Prostate gland (tissue), 2 donors: ENCODE results near the gene FBXW10. TPM values are rescaled to one million over a fixed set of nuclear protein-coding genes. Genes with fewer than 3 reads are reported as not detected.
"Not testable (repeated sequence)": the region's sequence is repeated elsewhere in the genome, so short reads cannot be mapped to it uniquely, and the experiment has no call there.

ENCODE experiments used
- DNase-seq: peaks from one replicate; pipeline ENCODE4 v3.0.0-alpha.2; 2019; ENCODE audit warnings: low spot score
- H3K27ac ChIP-seq, 2 donors: fragments of 200-600 bp; sonication (generic); 2 replicates each; pipeline ENCODE4 v1.5.1; 2017 to 2019
- H3K27me3 ChIP-seq: fragments of 200-600 bp; sonication (generic); replicated peaks from 2 replicates; pipeline ENCODE4 v1.5.1; 2019; ENCODE audit not compliant: insufficient read depth
- H3K36me3 ChIP-seq, 2 donors: fragments of 200-600 bp; sonication (generic); 1 replicate in 1 of 2; 2 replicates in 1 of 2; pipeline versions ENCODE4 v1.5.1 to v1.8.1; 2017 to 2019
- H3K4me1 ChIP-seq: fragments of 200-600 bp; sonication (generic); replicated peaks from 2 replicates; pipeline ENCODE4 v1.5.1; 2019
- H3K4me3 ChIP-seq, 2 donors: fragments of 200-600 bp; sonication (generic); 2 replicates each; pipeline ENCODE4 v1.5.1; 2017 to 2019
- H3K9me3 ChIP-seq: fragments of 200-600 bp; sonication (generic); 2 replicates; pipeline ENCODE4 v1.5.1; 2017
- WGBS: methylation state at CpG from one replicate; pipeline ENCODE4 v1.1.5; 2018; 5-methylcytosine and 5-hydroxymethylcytosine counted together
- intact Hi-C: fragments of 100-400 bp; cut with DNase I; formaldehyde crosslinking; loops from one replicate; pipeline ENCODE4 v1.14.2; 2022
- small RNA-seq, 2 donors: library from RNA; depleted of rRNA; stranded (forward); fragments of <200 nt; gene quantifications; one replicate each; pipeline ENCODE3, GENCODE V24; 2016
- total RNA-seq, 2 donors: library from RNA; depleted of rRNA; stranded (reverse); fragments of >200 nt; gene quantifications; one replicate each; pipeline ENCODE4 v1.1.0, GENCODE V29; 2016
- TF ChIP-seq, protein P1 (sequence below), 4 experiments: fragments of 200-600 bp in 2 of 4; fragments of 450-650 bp in 2 of 4; sonication (generic) in 2 of 4; IDR thresholded peaks; 1 replicate in 3 of 4; 2 replicates in 1 of 4; pipeline ENCODE4 v1.5.1; 2016 to 2019; ENCODE audit warnings: antibody characterized with exemption in 4 of 4, mild to moderate bottlenecking in 2 of 4, moderate library complexity in 2 of 4

Gene FBXW10
- total RNA-seq, 2 donors from 2014 or later, result 1.8 TPM; not detected in 1

- H3K27me3 ChIP-seq, H3K4me1 ChIP-seq, DNase-seq, H3K9me3 ChIP-seq, H3K27ac ChIP-seq, H3K36me3 ChIP-seq, H3K4me3 ChIP-seq, intact Hi-C loops: not testable (repeated sequence)
- WGBS, result 68% methylated on average over 7 of the region's 7 CpGs
Observed at GRCh38 chr17:18803458-18804245, 59.8 kb downstream of the FBXW10 start.

DNA sequence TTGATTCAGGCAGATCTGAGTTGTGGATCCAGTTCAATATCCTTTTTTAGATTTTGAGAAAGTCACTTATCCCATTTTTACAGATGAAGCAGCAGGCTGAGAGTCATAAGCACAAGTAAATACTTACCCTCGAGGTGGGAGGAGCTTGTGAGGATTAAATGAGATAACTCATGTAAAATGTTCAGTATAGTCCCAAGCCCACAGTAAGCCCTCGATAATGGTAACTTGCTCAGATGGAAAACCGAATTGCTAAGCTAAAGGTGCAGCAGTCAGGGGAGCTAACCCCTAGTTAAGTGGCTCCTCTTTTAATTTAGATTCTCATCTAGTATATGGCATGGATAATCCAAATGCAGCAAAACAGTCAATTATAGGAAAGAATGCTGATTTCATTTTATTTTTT lies 72.1 kb downstream of the FBXW10 start:
- intact Hi-C loops, H3K4me1 ChIP-seq: not testable (repeated sequence)
- WGBS, result 58% methylated on average over 3 of the region's 3 CpGs

GRCh38 chr17:18816489-18817371 lies 72.9 kb downstream of the FBXW10 start:
- 50% methylated on average over 9 of the region's 9 CpGs for WGBS
- H3K4me1 ChIP-seq, H3K9me3 ChIP-seq, H3K27ac ChIP-seq, H3K4me3 ChIP-seq, intact Hi-C loops, H3K27me3 ChIP-seq, H3K36me3 ChIP-seq: not testable (repeated sequence)
- peak; percentile 36 for DNase-seq
- TF ChIP-seq, protein P1, sequence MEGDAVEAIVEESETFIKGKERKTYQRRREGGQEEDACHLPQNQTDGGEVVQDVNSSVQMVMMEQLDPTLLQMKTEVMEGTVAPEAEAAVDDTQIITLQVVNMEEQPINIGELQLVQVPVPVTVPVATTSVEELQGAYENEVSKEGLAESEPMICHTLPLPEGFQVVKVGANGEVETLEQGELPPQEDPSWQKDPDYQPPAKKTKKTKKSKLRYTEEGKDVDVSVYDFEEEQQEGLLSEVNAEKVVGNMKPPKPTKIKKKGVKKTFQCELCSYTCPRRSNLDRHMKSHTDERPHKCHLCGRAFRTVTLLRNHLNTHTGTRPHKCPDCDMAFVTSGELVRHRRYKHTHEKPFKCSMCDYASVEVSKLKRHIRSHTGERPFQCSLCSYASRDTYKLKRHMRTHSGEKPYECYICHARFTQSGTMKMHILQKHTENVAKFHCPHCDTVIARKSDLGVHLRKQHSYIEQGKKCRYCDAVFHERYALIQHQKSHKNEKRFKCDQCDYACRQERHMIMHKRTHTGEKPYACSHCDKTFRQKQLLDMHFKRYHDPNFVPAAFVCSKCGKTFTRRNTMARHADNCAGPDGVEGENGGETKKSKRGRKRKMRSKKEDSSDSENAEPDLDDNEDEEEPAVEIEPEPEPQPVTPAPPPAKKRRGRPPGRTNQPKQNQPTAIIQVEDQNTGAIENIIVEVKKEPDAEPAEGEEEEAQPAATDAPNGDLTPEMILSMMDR (IDR thresholded peaks at IDR 0.05), result peak in 3 of 4 experiments; percentile 39 to 42 (median 41)

More for the DNA sequence above, 72.1 kb downstream of the FBXW10 start:
- H3K36me3 ChIP-seq, H3K4me3 ChIP-seq, DNase-seq, H3K27ac ChIP-seq, H3K27me3 ChIP-seq, H3K9me3 ChIP-seq: not testable (repeated sequence)

DNA sequence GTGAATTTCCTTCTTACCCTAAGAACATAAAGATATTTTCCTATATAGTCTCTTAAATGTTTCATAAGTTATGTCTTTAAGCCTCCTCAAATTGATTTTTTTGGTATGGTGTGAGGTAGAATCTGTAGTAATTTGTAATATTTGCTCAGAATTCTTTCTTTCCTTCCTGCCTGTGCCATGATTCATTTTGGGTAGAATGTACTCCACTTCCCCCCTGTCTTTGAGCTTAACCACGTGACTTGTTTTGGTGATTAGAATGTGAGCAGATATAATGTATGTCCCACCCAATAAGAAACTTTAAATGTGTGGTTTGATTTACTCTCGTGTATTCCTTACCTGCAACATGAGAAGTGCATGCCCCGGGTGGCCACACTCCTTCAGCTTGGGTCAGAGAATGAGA lies 77.6 kb downstream of the FBXW10 start:
- H3K4me3 ChIP-seq, H3K4me1 ChIP-seq, H3K36me3 ChIP-seq, H3K27me3 ChIP-seq, DNase-seq, H3K27ac ChIP-seq, H3K9me3 ChIP-seq, intact Hi-C loops: not testable (repeated sequence)
- WGBS, result 82% methylated on average over 3 of the region's 3 CpGs

DNA sequence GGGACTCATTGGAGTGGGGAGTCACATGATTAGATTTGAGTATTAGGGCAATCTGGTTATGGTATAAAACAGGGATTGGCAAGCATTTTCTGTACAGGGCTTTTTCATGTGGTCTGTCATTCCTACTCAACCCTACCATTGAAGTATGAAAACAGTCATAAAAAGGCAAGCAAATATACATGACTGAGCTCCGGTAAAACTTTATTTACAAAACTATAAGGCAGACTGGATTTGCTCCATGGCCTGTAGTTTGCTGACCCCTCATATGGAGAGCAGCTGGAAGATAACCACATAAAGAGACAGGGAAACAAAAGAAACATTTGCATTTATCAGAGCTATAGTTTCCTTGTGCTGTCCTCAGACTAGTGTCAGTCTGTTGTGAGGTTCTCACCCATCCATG lies 83.8 kb downstream of the FBXW10 start:
- H3K4me3 ChIP-seq, DNase-seq, H3K36me3 ChIP-seq, H3K27ac ChIP-seq, H3K27me3 ChIP-seq, H3K9me3 ChIP-seq, H3K4me1 ChIP-seq, intact Hi-C loops: not testable (repeated sequence)
- no CpG with 5 or more reads among the region's 1 CpG for WGBS

Small RNA genes lying within 50 kb of the gene (small RNA-seq; reads per million reads assigned to genes)
- gene AC026271.4, result 0 reads per million in 2 donors

Other genes with a start within 250 kb of the FBXW10 start
- gene TBC1D28, start 99.7 kb upstream of the FBXW10 start, total RNA-seq, result 1 to 10 TPM in 1 of 2 donors, not detected in 1; 1.2 TPM
- gene FOXO3B, start 61.7 kb upstream of the FBXW10 start, total RNA-seq, result 10 to 100 TPM; 11.3 to 13.1 TPM
- 10 to 100 TPM; 39.8 to 43.7 TPM for gene TVP23B, start 37.1 kb downstream of the FBXW10 start, total RNA-seq
- gene PRPSAP2, start 114.1 kb downstream of the FBXW10 start, total RNA-seq, result 10 to 100 TPM; 30.6 to 35.0 TPM
- not detected for gene SLC5A10, start 208.1 kb downstream of the FBXW10 start, total RNA-seq